C4-2B (cell line): ENCODE results near the gene B4GALT1.

Experiments used
- H3K27ac ChIP-seq: fragments of 450-650 bp; 2 replicates; pipeline ENCODE4 v1.5.1; 2017
- CTCF ChIP-seq: fragments of 450-650 bp; conservative IDR thresholded peaks from 2 replicates; pipeline ENCODE4 v1.5.1; 2017; ENCODE audit warnings: mild to moderate bottlenecking
- ZFX ChIP-seq: fragments of 450-650 bp; IDR thresholded peaks from 2 replicates; pipeline ENCODE4 v1.6.1; 2017

Gene B4GALT1

DNA sequence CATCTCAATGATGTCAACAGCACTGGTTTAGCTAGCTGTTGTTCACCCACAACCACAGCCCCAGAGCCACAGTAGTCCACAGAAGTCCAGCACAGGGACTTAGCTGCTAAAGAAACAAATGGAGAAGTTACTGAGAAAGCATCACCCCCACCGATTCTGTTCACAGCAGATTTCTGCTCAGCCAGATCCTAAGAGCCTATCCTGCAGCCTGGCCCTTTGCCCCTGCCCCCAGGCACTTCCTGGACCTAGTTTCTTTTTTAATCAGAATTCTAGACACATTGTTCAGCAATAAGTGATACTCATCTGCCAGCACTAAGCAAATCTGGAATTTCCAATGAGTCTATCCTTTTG, 7.4 kb downstream of the B4GALT1 start:
- TF ChIP-seq ZFX (no peak), CTCF (no peak)
- H3K27ac ChIP-seq: peak overlapping the region; percentile 89

- peak overlapping the region; percentile 89 for H3K27ac ChIP-seq
Measured at GRCh38 chr9:33158843-33159776, 8.0 kb downstream of the B4GALT1 start.

GRCh38 chr9:33157960-33158842, 8.9 kb downstream of the B4GALT1 start:
- peak overlapping the region; percentile 89; the same call in 1 of the 2 replicates for H3K27ac ChIP-seq
- TF ChIP-seq ZFX (no peak), CTCF (no peak)

More at GRCh38 chr9:33158843-33159776, 8.0 kb downstream of the B4GALT1 start:
- TF ChIP-seq ZFX (no peak), CTCF (no peak)

DNA sequence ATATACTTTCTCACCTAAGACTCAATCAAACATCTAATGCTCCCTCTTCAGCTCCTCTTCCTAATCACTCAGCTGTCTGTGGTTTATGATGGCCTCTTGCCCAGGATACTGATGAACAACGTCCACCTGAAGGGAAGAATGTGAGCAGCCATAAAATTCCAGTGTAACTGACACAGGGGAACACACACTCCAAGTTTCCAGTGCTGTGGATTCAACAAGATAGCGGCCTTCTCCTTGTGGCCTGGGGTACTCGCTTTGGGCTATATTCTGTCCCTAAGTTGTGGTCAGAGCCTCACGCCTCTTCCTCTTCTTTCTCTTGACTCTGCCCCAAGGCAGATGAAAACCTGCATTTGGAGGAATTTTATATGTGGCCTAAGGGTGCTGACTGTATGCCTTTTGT, 11.7 kb downstream of the B4GALT1 start:
- no peak overlapping the region for H3K27ac ChIP-seq
- TF ChIP-seq ZFX: no peak
- TF ChIP-seq CTCF: no peak

DNA sequence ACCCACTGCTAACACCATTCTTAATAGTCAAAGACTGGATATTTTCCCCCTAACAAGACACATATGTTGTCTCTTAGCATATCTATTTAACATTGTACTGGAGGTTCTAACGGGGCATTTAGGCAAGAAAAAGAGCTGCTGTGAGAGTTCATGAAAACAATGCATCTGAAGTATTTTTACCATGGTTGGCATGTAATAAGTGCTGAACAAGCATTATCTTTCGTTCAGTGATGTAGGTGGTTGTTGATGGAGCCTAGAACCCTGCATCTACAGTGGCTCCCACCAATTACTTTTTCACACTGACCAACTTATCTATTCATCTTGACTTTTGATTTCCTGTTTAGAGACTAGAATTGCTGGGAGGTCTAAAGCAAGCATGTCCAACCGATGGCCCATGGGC, 12.8 kb downstream of the B4GALT1 start:
- no peak for TF ChIP-seq ZFX
- no peak for TF ChIP-seq CTCF
- no peak overlapping the region for H3K27ac ChIP-seq

DNA sequence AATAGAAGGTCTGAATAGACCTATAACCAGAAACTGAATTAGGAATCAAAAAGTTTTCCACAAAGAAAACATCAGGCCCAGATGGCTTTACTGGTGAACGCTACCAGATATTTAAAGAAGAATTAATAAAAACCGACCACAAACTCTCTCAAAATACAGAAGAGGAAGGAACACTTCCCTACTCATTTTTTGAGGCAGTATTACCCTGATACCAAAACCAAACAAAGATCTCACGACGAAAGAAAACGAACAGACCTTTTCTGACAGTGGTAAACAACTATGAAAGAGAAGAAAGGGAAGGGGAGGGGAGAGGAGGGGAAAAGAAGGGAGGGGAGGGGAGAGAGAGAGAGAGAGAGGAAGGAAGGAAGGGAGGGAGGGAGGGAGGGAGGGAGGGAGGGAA, 13.5 kb downstream of the B4GALT1 start:
- H3K27ac ChIP-seq: no peak overlapping the region
- TF ChIP-seq CTCF (no peak), ZFX (no peak)

DNA sequence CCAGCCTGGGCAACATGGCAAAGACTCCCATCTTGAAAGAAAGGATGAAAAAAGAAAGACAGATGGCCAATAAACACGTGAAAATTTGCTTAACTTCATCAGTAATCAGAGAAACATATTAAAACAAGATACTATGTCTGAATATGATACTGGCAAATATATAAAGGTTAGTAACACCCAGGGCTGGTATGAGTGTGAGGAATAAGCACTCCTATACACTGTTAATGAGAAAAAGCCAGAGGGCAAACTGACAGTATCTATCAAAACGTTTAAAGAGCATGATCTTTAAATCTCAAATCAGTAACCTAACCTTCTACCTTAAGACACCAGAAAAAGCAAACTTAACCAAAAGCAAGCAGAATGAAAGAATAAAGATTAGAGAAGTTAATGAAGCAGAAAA, 14.1 kb downstream of the B4GALT1 start:
- no peak overlapping the region for H3K27ac ChIP-seq
- TF ChIP-seq ZFX (no peak), CTCF (no peak)
